ENCODE data around the gene TMEM108.

Gene TMEM108

GRCh38 chr3:133113927-133114597, 75.9 kb downstream of the TMEM108 start:
- no peaks in the 10 kb centered on the region for H3K9me3 ChIP-seq (ENCODE audit: control insufficient read depth, insufficient read depth, low read length)
- no peaks in the 10 kb centered on the region; the same call in 1 of the 2 replicates for H3K4me1 ChIP-seq (ENCODE audit: insufficient read depth, low read length)
- no peaks in the 10 kb centered on the region for H3K36me3 ChIP-seq (ENCODE audit: insufficient read depth, low read length)
- no peak overlapping the region for H3K9ac ChIP-seq (ENCODE audit: low read depth, low read length)

- Histone ChIP-seq H3K4me1 (ENCODE audit: insufficient read depth, low read length) (no peaks in the 10 kb centered on the region; the same call in 1 of the 2 replicates), H3K36me3 (ENCODE audit: insufficient read depth, low read length) (no peaks in the 10 kb centered on the region), H3K9ac (ENCODE audit: low read depth, low read length) (no peak overlapping the region), H3K9me3 (ENCODE audit: control insufficient read depth, insufficient read depth, low read length) (no peaks in the 10 kb centered on the region)
Measured at GRCh38 chr3:133115176-133115575, 77.0 kb downstream of the TMEM108 start.

- Histone ChIP-seq H3K9me3 (ENCODE audit: control insufficient read depth, insufficient read depth, low read length) (no peaks in the 10 kb centered on the region), H3K4me1 (ENCODE audit: insufficient read depth, low read length) (no peaks in the 10 kb centered on the region; the same call in 1 of the 2 replicates), H3K9ac (ENCODE audit: low read depth, low read length) (no peak overlapping the region), H3K36me3 (ENCODE audit: insufficient read depth, low read length) (no peaks in the 10 kb centered on the region)
Measured at GRCh38 chr3:133117342-133117741, 79.2 kb downstream of the TMEM108 start.

- Histone ChIP-seq H3K9me3 (ENCODE audit: control insufficient read depth, insufficient read depth, low read length) (no peaks in the 10 kb centered on the region), H3K9ac (ENCODE audit: low read depth, low read length) (no peak overlapping the region), H3K4me1 (ENCODE audit: insufficient read depth, low read length) (no peaks in the 10 kb centered on the region; the same call in 1 of the 2 replicates), H3K36me3 (ENCODE audit: insufficient read depth, low read length) (no peaks in the 10 kb centered on the region)
Measured at GRCh38 chr3:133119176-133119575, 81.0 kb downstream of the TMEM108 start.

- no peak overlapping the region for H3K9ac ChIP-seq (ENCODE audit: low read depth, low read length)
- H3K4me1 ChIP-seq (ENCODE audit: insufficient read depth, low read length): no peaks in the 10 kb centered on the region; the same call in 1 of the 2 replicates
Measured at GRCh38 chr3:133121450-133121849, 83.3 kb downstream of the TMEM108 start.

GRCh38 chr3:133123636-133124035, 85.4 kb downstream of the TMEM108 start:
- H3K9ac ChIP-seq (ENCODE audit: low read depth, low read length): no peak overlapping the region
- H3K4me1 ChIP-seq (ENCODE audit: insufficient read depth, low read length): no peaks in the 10 kb centered on the region; the same call in 1 of the 2 replicates
- no peaks in the 10 kb centered on the region for H3K9me3 ChIP-seq (ENCODE audit: control insufficient read depth, insufficient read depth, low read length)
- H3K36me3 ChIP-seq (ENCODE audit: insufficient read depth, low read length): no peaks in the 10 kb centered on the region

More at GRCh38 chr3:133121450-133121849, 83.3 kb downstream of the TMEM108 start:
- Histone ChIP-seq H3K9me3 (ENCODE audit: control insufficient read depth, insufficient read depth, low read length) (no peaks in the 10 kb centered on the region), H3K36me3 (ENCODE audit: insufficient read depth, low read length) (no peaks in the 10 kb centered on the region)

GRCh38 chr3:133124511-133124910, 86.3 kb downstream of the TMEM108 start:
- Histone ChIP-seq H3K36me3 (ENCODE audit: insufficient read depth, low read length) (no peaks in the 10 kb centered on the region), H3K9ac (ENCODE audit: low read depth, low read length) (no peak overlapping the region), H3K4me1 (ENCODE audit: insufficient read depth, low read length) (no peaks in the 10 kb centered on the region), H3K9me3 (ENCODE audit: control insufficient read depth, insufficient read depth, low read length) (no peaks in the 10 kb centered on the region)

- Histone ChIP-seq H3K36me3 (ENCODE audit: insufficient read depth, low read length) (no peaks in the 10 kb centered on the region), H3K9ac (ENCODE audit: low read depth, low read length) (no peak overlapping the region)
Measured at GRCh38 chr3:133125171-133125570, 87.0 kb downstream of the TMEM108 start.

GRCh38 chr3:133125802-133126201, 87.6 kb downstream of the TMEM108 start:
- H3K4me1 ChIP-seq (ENCODE audit: insufficient read depth, low read length): 0 out of 2 replicates have a peak, but pooled peaks cover 3% of the 10 kb centered on the region
- H3K9me3 ChIP-seq (ENCODE audit: control insufficient read depth, insufficient read depth, low read length): no peaks in the 10 kb centered on the region
- H3K9ac ChIP-seq (ENCODE audit: low read depth, low read length): no peak overlapping the region
- H3K36me3 ChIP-seq (ENCODE audit: insufficient read depth, low read length): no peaks in the 10 kb centered on the region

More at GRCh38 chr3:133125171-133125570, 87.0 kb downstream of the TMEM108 start:
- Histone ChIP-seq H3K4me1 (ENCODE audit: insufficient read depth, low read length) (0 out of 2 replicates have a peak, but pooled peaks cover 3% of the 10 kb centered on the region), H3K9me3 (ENCODE audit: control insufficient read depth, insufficient read depth, low read length) (no peaks in the 10 kb centered on the region)

GRCh38 chr3:133127381-133127780, 89.2 kb downstream of the TMEM108 start:
- Histone ChIP-seq H3K4me1 (ENCODE audit: insufficient read depth, low read length) (0 out of 2 replicates have a peak, but pooled peaks cover 3% of the 10 kb centered on the region), H3K9ac (ENCODE audit: low read depth, low read length) (no peak overlapping the region), H3K9me3 (ENCODE audit: control insufficient read depth, insufficient read depth, low read length) (no peaks in the 10 kb centered on the region), H3K36me3 (ENCODE audit: insufficient read depth, low read length) (no peaks in the 10 kb centered on the region)

GRCh38 chr3:133130168-133130567, 92.0 kb downstream of the TMEM108 start:
- Histone ChIP-seq H3K4me1 (ENCODE audit: insufficient read depth, low read length) (0 out of 2 replicates have a peak, but pooled peaks cover 3% of the 10 kb centered on the region), H3K9ac (ENCODE audit: low read depth, low read length) (no peak overlapping the region), H3K36me3 (ENCODE audit: insufficient read depth, low read length) (no peaks in the 10 kb centered on the region), H3K9me3 (ENCODE audit: control insufficient read depth, insufficient read depth, low read length) (no peaks in the 10 kb centered on the region)

- no peaks in the 10 kb centered on the region for H3K9me3 ChIP-seq (ENCODE audit: control insufficient read depth, insufficient read depth, low read length)
- H3K9ac ChIP-seq (ENCODE audit: low read depth, low read length): no peak overlapping the region
- no peaks in the 10 kb centered on the region for H3K4me1 ChIP-seq (ENCODE audit: insufficient read depth, low read length)
- H3K36me3 ChIP-seq (ENCODE audit: insufficient read depth, low read length): no peaks in the 10 kb centered on the region
Measured at GRCh38 chr3:133135306-133135705, 97.1 kb downstream of the TMEM108 start.

GRCh38 chr3:133136114-133137041, 98.2 kb downstream of the TMEM108 start:
- Histone ChIP-seq H3K9ac (ENCODE audit: low read depth, low read length) (no peak overlapping the region), H3K9me3 (ENCODE audit: control insufficient read depth, insufficient read depth, low read length) (no peaks in the 10 kb centered on the region), H3K36me3 (ENCODE audit: insufficient read depth, low read length) (no peaks in the 10 kb centered on the region), H3K4me1 (ENCODE audit: insufficient read depth, low read length) (no peaks in the 10 kb centered on the region)

GRCh38 chr3:133137042-133137996, 99.1 kb downstream of the TMEM108 start:
- Histone ChIP-seq H3K36me3 (ENCODE audit: insufficient read depth, low read length) (no peaks in the 10 kb centered on the region), H3K9me3 (ENCODE audit: control insufficient read depth, insufficient read depth, low read length) (no peaks in the 10 kb centered on the region), H3K9ac (ENCODE audit: low read depth, low read length) (no peak overlapping the region), H3K4me1 (ENCODE audit: insufficient read depth, low read length) (no peaks in the 10 kb centered on the region)
